ENCODE results near the gene PLA2R1.

Gene PLA2R1

DNA sequence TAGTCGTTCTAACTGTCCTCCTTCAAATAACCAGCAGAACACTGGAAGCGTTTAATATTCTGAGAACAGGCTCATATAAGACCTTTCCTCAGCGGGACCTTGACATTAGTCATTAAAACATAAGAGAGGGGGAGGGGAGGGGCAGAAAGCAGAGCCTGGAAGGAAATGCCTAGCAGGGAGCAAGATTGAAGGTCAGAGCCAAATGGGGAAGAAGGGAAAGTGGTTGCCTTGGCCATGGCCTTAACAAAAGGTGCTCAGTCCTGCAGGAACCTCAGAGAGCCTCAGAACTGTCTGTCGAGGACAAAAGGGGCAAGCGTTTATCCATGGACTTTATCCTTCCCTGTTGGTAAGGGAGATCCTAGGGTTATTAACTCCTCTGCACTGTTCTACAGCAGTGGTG, 856 bp upstream of the PLA2R1 start:
- TF ChIP-seq, protein P1, sequence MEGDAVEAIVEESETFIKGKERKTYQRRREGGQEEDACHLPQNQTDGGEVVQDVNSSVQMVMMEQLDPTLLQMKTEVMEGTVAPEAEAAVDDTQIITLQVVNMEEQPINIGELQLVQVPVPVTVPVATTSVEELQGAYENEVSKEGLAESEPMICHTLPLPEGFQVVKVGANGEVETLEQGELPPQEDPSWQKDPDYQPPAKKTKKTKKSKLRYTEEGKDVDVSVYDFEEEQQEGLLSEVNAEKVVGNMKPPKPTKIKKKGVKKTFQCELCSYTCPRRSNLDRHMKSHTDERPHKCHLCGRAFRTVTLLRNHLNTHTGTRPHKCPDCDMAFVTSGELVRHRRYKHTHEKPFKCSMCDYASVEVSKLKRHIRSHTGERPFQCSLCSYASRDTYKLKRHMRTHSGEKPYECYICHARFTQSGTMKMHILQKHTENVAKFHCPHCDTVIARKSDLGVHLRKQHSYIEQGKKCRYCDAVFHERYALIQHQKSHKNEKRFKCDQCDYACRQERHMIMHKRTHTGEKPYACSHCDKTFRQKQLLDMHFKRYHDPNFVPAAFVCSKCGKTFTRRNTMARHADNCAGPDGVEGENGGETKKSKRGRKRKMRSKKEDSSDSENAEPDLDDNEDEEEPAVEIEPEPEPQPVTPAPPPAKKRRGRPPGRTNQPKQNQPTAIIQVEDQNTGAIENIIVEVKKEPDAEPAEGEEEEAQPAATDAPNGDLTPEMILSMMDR (conservative IDR thresholded peaks at IDR 0.05), result no peak

DNA sequence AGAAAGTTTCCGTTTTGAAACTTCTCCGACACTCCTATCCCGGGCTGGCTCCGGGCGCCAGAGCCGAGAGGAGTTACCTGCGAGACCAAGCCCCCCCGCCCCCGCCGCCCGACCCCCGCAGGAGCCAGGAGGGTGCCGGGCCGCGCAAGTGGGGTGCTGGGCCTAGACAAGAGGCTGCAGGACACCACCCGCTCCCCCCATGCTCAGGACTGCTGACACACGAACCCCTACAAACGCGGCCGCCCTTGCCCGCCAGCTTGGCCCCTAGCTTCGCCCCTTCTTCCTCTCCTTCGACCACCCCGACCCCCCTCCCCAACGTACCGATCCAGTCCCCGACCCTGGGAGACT, 497 bp downstream of the PLA2R1 start:
- TF ChIP-seq, protein P1 (conservative IDR thresholded peaks at IDR 0.05), result no peak
- H3K27ac ChIP-seq, result peak overlapping the region; percentile 56; the same call in 1 of the 2 replicates

More for the DNA sequence above, 856 bp upstream of the PLA2R1 start:
- peak overlapping the region; percentile 56; the same call in 1 of the 2 replicates for H3K27ac ChIP-seq

DNA sequence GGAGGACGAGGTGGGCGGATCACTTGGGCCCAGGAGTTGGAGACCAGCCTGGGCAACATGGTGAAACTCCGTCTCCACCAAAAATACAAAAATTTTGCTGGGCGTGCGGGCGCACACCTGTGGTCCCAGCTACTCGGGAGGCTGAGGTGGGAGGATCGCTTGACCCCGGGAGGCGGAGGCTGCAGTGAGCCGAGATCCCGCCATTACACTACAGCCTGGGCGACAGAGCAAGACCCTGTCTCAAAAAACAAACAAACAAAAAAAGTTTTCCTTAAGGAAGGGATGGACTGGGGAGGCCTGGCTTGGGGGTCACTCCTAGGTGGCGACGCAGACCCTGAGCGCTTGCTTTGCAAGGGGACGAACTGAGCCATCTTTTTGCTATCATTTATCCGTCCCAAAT, 882 bp downstream of the PLA2R1 start:
- H3K27ac ChIP-seq, result no peak overlapping the region
- TF ChIP-seq, protein P1 (conservative IDR thresholded peaks at IDR 0.05), result no peak

DNA sequence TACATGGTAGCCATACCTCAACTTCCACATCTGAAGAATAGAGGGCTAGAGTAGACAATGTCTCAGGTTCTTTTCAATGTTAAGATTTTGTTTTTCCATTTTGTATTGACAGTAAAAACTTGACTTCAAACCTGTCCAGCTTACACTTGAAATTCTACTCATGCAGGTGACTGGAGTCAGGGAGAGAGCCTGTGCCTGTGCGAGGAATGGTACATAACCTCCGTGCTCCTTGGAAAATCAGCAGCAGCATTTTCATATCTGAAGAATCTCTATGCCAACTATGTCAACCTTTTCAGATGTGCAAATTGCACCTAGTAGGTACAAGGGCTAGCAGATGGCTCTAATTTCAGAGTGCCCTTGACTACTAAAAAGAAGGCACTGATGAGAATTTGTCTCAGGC, 2.1 kb downstream of the PLA2R1 start:
- TF ChIP-seq, protein P1 (conservative IDR thresholded peaks at IDR 0.05), result no peak
- no peak overlapping the region for H3K27ac ChIP-seq

DNA sequence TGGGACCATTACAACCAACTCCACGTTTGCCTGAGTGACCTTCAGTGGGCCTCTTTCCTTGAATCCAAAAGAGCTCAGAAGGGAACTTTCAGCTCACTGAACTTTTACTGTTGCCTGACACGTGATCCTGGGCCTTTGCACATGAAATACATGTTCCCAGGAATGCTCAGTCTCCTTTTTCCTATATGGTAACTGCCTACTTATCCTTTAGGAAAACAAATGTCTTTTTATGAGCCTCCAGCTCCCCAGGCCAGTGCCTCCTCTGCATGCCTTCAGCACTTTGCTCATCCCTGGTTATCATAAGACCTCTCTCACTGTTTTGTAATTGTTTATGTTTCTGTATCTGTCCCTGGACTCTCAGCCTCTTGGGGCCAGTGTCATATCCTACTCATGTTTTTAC, 5.1 kb downstream of the PLA2R1 start:
- H3K27ac ChIP-seq, result no peak overlapping the region
- TF ChIP-seq, protein P1 (conservative IDR thresholded peaks at IDR 0.05), result no peak

DNA sequence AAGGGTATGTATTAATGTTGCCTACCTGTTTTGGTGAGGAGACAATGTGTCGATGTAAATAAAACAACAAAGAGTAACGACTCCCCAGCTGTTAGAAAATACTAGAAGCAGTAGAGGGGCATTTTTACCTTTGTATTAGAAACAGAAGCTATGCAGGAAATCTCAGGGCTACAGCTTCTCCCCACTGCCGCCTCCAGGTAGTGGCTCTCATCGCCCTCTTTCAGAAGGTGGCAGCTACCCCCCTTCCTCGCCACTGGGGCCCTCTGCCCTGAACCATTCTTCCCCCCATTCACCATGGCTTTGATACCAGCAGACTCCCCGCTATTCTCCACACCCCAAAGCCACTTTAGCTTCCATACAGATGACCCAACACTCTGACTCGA, 6.7 kb downstream of the PLA2R1 start:
- TF ChIP-seq, protein P1 (conservative IDR thresholded peaks at IDR 0.05), result no peak
- H3K27ac ChIP-seq, result no peak overlapping the region

DNA sequence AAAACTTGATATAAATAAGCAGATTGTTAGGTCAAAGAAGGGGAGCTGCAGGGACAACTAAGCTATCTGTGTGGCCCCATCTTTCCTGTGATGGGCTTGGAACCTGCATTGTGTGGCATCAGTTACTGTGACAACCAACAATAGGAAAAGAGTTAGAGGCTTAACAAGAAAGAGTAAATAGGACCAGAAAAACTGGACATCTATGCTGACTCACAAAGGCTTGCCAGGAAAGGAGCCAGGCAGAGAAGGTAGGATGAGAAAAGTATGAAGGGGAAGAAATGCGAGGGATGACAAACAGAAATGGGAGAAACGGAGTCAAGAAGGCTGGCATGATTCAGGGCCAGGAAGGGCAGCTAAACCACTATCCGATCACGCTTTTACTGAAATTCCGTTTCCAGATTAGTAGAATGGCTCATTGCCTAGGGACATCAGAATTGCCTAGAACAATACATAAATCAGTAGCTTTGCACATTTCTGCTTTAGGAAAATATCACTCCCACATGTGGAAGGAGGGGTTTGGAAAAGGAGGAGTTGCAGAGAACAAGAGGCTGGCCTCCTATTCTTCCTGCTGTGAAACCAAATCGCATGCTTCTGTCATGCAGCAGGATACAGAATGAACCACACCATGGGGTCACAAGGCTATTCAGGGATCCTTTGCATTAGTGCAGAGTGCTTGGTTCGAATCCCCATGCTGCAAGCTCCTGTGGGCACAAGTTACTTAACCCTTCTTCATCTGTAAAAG, 7.3 kb downstream of the PLA2R1 start:
- H3K27ac ChIP-seq, result no peak overlapping the region
- TF ChIP-seq, protein P1 (conservative IDR thresholded peaks at IDR 0.05), result no peak

Data from VCaP (cell line).